HS-5 (cell line): ENCODE data around the gene KCTD16.

Experiments
- DNase-seq: peaks from one replicate; pipeline ENCODE4 v3.0.0-alpha.2; 2012; ENCODE audit warnings: low read depth

The KCTD16 gene

GRCh38 chr5:144289277-144289676 is 118.6 kb downstream of the KCTD16 start:
- DNase-seq = no peak

GRCh38 chr5:144292029-144292428 is 121.4 kb downstream of the KCTD16 start:
- DNase-seq = no peak

- no peak for DNase-seq
Observed at GRCh38 chr5:144295284-144295683, 124.6 kb downstream of the KCTD16 start.

- DNase-seq = no peak
Observed at GRCh38 chr5:144297081-144297480, 126.4 kb downstream of the KCTD16 start.

GRCh38 chr5:144298658-144299057 is 128.0 kb downstream of the KCTD16 start:
- DNase-seq = no peak

- no peak for DNase-seq
Observed at GRCh38 chr5:144304688-144305087, 134.0 kb downstream of the KCTD16 start.

GRCh38 chr5:144307736-144308135 is 137.1 kb downstream of the KCTD16 start:
- DNase-seq = no peak

GRCh38 chr5:144308174-144308573 is 137.5 kb downstream of the KCTD16 start:
- DNase-seq = no peak

GRCh38 chr5:144308906-144309670 is 138.4 kb downstream of the KCTD16 start:
- DNase-seq = no peak

GRCh38 chr5:144310621-144311020 is 139.9 kb downstream of the KCTD16 start:
- no peak for DNase-seq

- no peak for DNase-seq
Observed at GRCh38 chr5:144313147-144313726, 142.6 kb downstream of the KCTD16 start.

GRCh38 chr5:144315026-144315425 is 144.4 kb downstream of the KCTD16 start:
- DNase-seq = no peak

GRCh38 chr5:144315994-144316634 is 145.4 kb downstream of the KCTD16 start:
- DNase-seq = no peak

GRCh38 chr5:144318011-144318410 is 147.3 kb downstream of the KCTD16 start:
- DNase-seq = no peak

GRCh38 chr5:144318460-144318859 is 147.8 kb downstream of the KCTD16 start:
- DNase-seq = no peak

GRCh38 chr5:144323181-144323580 is 152.5 kb downstream of the KCTD16 start:
- DNase-seq = no peak

GRCh38 chr5:144325532-144325931 is 154.9 kb downstream of the KCTD16 start:
- no peak for DNase-seq

GRCh38 chr5:144328494-144328893 is 157.8 kb downstream of the KCTD16 start:
- no peak for DNase-seq

GRCh38 chr5:144328980-144329379 is 158.3 kb downstream of the KCTD16 start:
- DNase-seq = no peak

GRCh38 chr5:144329681-144330080 is 159.0 kb downstream of the KCTD16 start:
- no peak for DNase-seq

- no peak for DNase-seq
Observed at GRCh38 chr5:144331361-144331760, 160.7 kb downstream of the KCTD16 start.

- no peak for DNase-seq
Observed at GRCh38 chr5:144332265-144332664, 161.6 kb downstream of the KCTD16 start.

GRCh38 chr5:144333336-144333920 is 162.8 kb downstream of the KCTD16 start:
- no peak for DNase-seq
